Activated T-helper 1 cell treated with anti-CD3 and anti-CD28 coated beads, Interleukin-2, amount 50 U/mL, for 16 hours (primary cell): ENCODE data around the gene EEF2.
"Not testable (repeated sequence)": the region's sequence is repeated elsewhere in the genome, so short reads cannot be mapped to it uniquely, and the experiment has no call there.

Experiments
- DNase-seq, 2 donors: peaks; one replicate each; pipeline ENCODE4 v3.0.0-alpha.2; 2020; ENCODE audit warnings: low read depth in 1 of 2, low spot score in 1 of 2

The EEF2 gene

DNA sequence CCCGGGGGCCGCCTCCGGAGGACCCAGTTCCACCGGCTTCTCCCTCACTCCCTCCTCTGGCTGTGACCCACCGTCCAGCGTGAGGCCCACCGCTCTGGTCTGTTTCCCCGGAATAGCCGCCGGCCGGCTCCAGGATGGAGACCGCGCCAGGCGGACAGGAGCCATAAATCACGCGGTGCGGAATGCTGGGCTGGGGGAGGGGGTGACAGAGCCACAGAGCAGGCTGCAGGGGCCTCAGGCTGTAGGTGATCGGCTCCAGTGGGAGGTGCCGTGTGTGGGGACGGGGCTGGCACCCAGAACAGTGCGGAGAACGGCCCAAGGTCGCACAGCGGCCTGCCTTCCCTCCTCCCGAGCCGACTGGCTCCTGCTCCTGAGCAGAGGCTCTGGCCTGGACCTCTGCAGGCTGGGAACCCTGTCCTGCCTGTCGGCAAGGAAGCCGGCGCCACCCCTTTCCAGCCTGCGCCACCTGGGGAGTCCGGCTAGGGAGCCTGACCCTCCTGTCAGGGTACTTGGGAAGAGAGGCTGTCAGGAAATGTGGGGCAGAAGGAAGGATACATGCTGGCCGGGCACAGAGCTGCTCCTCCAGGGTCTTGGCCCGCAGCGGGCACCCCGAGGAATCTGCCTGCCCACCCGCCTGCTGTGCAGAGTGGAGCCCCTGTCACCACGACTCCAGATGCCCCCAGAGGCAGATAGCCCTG is 30.6 kb upstream of the EEF2 start:
- DNase-seq, result no peak

DNA sequence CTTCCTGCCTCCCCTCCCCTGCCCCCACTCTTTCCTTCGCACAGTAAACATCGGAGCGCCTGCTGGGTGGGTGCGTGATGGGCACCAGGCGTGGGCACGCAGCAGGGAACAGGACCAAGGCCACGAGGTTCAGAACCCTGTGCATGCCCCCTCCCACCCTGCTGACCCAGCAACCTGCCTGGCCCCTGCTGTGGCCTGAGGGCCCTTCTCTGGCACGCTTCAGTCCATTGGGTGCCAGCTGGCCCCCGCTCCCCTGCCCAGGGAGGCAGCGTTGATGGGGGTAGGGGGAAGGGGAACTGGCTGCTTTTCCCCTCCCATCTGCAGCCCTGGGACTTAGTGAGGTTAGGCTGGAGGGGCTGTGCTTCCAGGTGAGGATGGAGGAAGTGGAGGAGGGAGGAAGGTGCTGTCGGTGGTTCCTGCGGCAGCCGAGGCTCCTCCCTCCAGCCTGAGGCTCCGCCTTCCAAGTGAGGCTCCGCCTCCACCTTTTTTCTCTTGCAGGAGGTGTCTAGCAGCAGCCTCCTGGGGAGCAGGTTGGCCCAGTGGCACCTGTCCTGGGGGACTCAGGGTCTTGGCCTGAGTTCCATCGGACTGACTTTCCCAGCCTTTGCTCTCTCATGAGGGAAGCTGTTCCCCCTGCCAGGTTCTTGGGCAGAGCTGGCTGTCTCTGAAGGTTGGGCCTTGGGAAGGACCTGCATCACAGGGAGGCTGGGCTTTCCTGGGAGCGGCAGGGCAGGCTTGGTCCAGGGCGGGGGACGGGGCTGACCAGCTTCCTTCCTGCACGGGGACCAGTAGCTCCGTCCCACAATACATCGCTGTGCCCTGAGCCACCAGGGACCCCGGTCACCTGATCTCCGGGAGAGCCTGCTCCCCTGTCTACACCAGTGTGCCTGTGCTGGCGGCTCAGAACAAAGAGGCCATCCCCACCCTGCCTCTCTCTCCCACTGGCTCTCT is 29.6 kb upstream of the EEF2 start:
- no peak for DNase-seq

DNA sequence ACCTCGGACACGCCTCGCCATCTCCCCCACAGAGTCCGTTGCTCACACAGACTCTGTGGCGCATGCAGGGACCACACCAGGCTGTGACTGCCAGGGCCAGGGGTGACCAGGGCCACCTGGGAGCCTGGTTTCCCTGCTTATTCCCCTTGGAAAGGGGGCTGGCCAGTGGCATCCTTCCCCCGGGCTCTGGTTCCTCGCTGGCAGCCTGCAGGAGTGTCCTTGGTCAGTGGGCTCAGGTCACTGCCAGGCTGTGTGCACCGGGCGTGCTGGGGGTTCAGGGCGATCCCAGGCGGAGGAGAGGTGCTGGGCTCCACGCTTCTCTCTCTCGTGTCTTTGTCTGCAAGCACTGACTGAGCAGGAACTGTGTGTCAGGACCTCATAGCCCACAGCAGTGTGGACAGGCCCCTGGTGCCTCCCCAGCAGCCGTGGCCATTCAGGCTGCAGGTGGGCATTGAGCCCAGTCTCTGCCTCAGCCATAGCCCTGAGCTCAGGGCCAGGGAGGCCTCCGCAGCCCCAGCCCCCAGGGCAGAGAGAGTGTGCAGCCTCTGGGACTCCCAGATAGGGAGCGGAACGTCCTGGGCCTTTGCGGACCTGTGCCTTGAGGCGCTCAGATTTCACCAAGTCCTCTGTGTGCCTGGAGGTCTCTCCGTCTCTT is 28.8 kb upstream of the EEF2 start:
- DNase-seq, result no peak

DNA sequence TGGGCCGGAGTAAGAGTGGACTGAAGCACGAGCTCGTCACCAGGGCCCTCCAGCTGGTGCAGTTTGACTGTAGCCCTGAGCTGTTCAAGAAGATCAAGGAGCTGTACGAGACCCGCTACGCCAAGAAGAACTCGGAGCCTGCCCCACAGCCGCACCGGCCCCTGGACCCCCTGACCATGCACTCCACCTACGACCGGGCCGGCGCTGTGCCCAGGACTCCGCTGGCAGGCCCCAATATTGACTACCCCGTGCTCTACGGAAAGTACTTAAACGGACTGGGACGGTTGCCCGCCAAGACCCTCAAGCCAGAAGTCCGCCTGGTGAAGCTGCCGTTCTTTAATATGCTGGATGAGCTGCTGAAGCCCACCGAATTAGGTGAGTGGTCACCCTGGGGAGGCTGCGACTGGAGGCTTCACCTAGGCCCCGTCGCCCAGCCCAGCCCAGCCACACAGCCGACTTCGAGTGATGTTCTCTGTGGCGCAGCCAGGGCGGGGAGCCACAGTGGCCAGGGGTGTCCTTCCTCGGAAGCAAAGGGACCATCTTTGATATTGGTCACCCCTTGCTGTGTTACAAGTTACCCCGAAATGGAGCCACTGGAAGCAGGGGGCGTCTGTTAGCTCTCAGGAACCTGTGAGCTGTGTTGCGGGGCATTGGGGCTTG is 27.8 kb upstream of the EEF2 start:
- DNase-seq, result no peak

DNA sequence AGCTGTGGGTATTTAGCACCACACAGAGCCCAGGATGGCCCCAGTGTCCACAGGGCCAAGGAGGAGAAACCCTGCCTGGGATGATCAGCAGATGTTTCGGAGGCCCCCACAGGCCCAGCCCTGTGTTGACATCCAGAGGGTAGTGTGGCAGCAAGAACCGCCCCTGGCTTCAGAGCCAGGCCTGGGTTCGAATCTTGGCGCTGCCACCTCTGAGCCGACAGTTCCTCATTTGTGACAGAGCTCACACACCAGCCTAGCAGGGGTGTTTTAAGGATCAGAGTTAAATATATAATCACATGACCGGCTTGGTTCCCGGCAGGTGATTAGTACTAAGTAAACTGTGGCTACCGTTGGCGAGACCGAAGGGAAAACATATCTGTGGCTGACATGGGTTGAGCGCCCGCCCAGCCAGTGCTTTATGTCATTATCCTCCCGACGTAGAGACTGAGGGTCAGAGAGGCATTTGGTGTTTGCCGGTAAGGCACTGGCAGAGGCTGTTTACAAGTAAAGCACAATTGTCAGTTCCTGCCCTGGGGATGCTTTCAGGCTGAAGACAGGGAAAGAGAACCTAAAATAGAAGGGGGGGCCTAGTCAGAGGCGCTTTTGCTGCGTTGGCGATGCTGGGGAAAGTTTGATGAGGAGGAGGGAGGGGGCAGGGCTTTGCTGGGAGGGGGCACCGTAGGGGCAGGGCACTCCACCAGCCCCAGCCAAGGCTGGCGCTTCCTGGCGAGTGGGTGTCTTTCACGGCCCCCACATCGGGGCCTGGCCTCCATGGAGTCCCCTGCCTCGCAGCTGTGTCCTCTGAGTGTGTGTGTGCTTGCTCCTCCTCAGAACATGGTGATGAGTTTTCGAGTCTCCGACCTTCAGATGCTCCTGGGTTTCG is 27.1 kb upstream of the EEF2 start:
- DNase-seq, result no peak

DNA sequence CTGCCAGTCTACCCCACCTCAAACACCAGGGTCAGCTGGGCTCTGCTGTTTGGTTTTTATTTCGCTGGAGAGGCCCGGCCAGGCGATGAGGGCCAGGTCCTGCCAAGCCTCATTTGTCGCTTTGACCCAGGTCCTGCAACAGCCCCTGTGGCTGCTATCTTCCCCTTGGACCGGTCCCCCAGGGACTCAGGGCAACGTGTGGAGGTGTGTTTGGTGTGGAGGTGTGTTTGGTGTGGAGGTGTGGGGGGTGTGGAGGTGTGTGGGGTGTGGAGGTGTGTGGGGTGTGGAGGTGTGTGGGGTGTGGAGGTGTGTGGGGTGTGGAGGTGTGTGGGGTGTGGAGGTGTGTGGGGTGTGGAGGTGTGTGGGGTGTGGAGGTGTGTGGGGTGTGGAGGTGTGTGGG is 26.2 kb upstream of the EEF2 start:
- DNase-seq, result not testable (repeated sequence)

DNA sequence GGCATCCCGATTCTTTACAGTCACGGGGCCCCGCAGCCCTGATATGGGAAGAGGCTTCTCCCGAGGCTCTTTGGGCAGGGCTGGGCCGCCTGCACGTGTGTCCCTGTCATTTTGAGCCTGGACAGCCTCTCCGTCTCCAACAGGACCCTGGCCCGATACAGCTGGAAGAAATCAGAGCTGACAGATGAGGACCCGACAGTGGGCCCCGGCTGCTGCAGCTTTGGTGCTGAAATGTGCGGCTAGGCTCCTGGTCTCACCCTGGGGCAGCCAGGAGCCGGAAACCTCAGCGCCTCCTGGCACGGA is 25.5 kb upstream of the EEF2 start:
- no peak for DNase-seq

DNA sequence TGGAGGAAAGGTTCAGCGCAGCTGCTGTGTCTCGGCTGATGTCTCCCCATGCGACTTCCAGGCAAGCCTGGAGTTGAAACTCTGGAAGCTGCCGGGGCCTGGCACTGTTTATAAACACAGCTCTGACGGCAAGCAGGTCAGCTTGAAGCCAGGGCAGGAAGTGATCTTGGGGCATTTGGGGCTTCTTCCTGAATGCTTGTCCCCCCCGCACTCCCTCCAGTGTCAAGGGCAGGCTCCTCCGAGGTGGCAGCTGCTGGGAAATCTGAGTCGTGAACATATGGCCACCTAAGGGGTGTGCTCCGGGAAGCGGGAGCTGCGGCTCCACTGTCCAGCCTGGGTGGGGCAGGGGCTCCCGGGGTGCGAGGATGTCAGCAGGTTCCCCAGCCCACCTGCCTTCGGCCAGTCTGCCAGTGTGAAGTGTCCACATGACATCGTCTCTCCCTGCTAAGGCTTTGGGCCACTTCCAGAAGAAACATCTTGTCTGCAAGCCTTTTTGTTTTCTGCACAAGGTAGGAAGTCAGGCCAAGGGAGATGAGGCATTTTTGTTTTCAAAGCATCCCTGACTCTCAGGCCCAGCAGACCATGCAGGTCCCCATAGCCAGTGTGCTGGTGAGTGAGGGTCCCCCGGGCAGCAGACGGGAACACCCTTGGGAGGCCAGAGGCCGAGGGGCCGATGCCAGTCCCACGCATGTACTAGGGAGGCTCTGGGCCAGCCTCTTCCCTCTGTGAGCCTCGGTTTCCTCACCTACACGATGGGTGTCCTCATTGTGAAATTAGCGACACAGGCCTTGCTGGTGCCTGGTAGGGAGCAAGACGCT is 24.9 kb upstream of the EEF2 start:
- DNase-seq, result no peak

DNA sequence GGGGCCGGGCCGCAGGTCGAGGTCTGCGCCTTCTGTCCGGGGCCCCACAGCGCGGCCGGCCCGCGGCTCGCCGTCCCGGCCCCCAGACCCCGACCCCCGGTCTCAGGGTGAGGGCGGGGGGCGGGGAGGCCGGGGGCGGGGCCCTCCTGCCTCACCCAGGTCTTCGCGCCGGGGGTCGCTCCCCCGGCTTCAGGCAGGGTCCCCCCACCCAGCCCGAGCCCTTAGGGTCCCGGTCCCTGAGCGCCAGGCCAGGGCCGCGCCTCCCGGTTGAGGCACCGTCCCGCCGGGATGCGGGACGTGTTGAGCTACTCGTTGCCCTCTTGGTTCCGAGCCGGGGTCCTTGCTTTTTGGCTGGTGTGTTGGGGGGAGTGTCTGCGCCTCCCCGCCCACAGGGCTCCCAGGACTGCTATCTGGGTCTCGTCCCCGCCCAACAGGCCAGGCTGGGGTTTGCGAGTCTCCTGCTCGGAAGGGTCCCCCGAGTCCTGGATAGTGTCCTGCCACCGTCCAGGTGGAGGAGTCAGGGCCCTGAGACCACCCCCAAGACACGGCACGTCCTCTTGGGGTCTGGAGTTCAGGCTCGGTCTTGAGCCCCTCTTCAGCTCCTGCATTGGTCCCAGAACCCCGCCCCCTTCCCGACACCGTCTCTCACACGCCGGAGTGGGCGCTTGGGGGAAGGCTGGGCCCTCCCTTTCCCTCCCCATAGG is 22.7 kb upstream of the EEF2 start:
- no peak for DNase-seq

DNA sequence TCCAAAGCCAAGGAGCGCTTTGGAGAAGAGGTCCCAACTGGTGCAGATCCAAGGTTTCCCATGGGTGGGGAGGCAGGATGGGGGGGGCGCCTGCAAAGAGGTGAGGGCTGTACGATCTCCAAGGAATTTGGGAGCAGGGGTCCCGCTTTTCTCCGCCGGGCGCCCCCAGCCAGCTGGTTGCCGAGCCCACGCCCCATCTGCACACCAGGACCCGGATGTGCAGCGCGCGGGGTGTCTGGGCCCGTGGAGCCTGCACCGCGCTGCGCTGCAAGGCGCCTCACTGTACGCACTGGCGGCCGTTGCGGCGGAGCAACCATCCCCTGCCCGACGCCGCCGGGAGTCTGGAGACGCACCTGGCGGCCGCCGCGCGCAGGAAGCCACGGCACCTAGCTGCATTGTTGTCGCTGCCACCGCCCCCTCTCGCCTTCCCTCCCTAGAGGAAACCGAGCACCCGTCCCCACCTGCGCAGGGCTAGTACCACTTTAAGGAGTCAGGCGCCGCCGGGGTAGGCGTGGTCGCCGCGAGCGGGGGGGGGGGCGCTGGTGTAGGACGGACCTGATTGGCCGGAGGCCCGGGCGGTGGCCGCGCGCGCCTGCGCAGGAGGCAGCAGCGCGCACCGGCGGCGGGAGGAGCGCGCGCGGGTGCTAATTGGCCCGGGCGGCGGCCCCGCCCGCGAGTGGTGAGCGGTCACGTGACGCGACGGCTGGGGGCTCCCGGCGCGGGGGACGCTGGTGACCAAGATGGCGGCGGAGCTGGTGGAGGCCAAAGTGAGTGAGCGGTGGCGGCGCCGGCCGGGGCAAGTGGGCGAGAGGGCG is 22.0 kb upstream of the EEF2 start, which contains the start of gene PIAS4:
Gene PIAS4 (plus strand): TSS at position 716 of the 815 bp plus-strand sequence. CDS start 25 bp downstream, at position 741.
- peak; percentile 93 to 97 for DNase-seq

DNA sequence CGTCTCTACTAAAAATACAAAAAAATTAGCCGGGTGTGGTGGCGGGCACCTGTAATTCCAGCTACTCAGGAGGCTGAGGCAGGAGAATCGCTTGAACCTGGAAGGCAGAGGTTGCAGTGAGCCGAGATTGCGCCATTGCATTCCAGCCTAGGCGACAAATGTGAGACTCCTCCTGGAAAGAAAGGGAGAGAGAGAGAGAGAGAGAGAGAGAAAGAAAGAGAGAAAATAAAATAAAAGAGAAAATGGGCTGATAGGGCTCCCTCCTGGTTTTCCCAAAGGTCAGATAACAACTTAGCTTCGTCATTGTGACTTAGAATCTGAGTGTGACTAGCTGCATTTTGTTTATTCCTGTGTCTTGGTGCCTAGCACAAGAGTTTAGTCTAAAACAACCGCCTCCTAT is 20.2 kb upstream of the EEF2 start:
- DNase-seq, result not testable (repeated sequence)

DNA sequence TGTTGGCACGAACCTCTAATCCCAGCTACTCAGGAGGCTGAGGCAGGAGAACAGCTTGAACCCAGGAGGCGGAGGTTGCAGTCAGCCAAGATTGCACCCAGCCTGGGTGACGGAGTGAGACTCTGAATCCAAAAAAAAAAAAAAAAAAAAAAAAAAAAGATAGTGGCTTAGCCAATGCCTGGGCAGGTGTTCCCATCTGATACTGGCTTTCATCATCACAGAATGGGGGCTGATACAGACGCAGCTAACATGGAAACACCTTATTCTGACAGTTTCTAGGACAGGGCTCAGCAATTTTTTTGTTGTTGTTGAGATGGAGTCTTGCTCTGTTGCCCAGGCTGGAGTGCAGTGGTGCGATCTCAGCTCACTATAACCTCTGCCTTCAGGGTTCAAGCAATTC is 15.5 kb upstream of the EEF2 start:
- not testable (repeated sequence) for DNase-seq

DNA sequence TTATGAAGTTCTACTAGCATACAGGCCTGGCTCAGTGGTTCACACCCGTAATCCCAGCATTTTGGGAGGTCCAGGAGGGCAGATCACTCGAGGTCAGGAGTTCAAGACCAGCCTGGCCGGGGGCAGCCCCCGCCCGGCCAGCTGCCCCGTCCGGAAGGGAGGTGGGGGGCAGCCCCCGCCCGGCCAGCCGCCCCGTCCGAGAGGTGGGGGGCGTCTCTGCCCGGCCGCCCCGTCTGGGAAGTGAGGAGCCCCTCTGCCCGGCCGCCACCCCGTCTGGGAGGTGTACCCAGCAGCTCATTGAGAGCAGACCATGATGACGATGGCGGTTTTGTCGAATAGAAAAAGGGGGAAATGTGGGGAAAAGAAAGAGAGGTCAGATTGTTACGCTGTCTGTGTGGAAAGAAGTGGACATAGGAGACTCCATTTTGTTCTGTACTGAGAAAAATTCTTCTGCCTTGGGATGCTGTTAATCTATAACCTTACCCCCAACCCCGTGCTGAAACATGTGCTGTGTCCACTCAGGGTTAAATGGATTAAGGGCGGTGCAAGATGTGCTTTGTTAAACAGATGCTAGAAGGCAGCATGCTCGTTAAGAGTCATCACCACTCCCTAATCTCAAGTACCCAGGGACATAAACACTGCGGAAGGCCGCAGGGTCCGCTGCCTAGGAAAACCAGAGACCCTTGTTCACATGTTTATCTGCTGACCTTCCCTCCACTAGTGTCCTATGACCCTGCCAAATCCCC is 13.6 kb upstream of the EEF2 start:
- not testable (repeated sequence) for DNase-seq

DNA sequence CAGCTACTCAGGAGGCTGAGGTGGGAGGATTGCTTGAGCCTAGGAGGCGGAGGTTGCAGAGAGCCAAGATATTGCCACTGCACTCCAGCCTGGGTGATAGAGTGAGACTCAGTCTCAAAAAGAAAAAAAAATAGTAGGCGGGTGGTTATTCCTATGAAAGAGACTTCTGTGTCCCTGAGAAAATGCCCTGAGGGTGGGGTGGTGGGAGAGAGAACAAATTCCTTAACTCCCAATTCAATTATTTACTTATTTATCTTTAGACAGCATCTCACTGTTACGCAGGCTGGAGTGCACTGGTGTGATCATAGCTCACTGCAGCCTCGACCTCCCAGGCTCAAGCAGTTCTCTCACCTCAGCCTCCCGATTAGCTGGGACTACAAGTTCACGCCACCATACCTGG is 10.3 kb upstream of the EEF2 start:
- no peak for DNase-seq

DNA sequence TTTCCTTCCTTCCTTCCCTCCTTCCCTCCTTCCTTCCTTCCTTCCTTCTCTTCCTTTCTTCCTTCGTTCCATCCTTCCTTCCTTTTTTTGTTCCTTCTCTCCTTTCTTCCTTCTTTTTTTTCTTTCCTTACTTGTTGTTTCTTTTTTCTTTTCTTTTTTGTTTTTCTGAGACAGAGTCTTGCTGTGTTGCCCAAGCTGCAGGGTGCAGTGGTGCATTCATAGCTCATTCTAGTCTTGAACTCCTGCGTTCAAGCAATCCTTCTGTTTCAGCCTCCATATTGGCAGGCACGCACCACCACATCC is 5.5 kb upstream of the EEF2 start:
- DNase-seq, result no peak

DNA sequence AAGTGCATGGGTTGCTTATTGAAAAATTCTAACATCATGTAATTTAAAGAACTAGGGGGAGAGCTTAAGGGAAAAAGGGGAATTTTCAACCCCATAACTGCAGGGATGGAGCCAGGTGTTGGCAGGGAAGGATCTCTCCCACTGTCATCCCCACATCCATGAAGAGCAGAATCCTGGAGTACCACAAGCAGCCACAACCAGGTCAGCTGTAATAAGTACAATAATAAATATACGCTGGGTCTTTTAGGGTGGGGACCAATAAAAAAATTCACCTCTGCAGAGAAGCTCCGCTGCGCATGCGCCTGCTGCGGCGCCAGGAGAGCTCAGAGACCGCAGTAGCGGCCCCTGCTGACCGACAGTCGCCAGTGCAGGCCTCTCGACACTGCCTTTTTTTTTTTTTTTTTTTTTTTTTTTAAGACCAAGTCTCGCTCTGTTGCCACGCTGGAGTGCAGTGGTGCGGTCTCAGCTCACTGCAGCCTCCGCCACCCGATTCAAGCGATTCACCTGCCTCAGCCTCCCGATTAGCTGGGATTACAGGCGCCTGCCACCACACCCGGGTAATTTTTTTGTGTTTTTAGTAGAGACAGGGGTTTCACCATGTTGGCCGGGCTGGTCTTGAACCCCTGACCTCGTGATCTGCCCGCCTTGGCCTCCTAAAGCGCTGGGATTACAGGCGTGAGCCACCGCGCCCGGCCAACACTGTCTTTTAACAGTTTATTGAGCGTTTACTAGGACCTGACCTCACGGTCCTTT is 2.5 kb upstream of the EEF2 start:
- DNase-seq, result peak; percentile 77 to 81
